GM19463 (cell line): ENCODE results near the gene LRTM2.

ENCODE experiments used
- ATAC-seq: cut with Tn5 transposase; IDR thresholded peaks from one replicate; pipeline ENCODE4 v1.9.1; 2021; ENCODE audit warnings: mild to moderate bottlenecking, moderate library complexity; ENCODE audit not compliant: unreplicated experiment

The LRTM2 gene

DNA sequence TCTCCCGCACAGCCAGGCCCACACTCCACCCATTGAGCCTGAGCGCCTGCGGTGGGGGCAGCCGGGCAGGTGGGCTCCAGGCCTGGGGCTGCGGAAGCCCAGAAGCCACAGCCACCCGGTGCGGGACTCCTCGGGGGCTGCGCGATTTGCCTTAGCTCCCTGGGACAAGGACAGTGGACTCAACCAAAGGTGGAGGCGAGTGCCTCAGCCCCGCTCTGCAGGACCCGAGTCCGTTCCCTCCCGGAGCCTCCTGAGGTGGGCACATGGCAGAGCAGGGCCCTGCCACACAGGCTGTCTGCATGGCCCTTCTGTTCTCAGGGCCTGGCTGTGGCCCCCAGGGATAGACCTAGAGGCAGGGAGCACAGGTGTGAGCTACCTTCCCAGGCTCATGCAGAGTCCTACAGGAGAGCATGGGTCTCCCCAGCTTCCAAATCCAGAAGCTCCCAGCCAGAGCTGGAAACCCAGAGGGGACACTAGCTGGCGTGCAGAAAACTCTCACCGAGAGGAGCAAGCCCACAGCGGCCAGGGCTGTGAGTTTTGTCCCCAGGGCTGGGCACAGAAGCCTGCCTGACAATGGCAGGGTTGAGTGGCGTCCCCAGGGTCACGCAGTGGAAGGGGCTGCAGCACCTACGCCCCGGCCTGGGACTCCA, 22.2 kb upstream of the LRTM2 start:
- no peak for ATAC-seq

DNA sequence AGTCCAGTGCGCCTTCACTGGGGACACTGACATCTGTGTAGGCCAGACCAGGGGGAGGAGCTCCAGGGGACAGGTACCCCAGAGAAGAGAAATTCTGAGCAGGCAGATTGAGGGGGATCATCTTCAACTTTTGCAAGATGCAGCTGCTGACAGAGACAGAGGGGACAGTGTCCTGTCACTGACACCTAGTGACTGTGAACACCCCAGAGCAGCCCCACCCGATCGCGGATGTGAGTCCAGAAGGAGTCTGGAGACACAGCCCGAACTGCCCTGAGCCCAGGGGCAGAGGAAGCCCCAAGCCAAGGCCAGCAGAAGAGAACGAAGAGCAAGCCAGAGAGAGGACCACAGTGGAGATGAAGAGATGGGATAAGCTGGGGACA, 21.7 kb upstream of the LRTM2 start:
- no peak for ATAC-seq

DNA sequence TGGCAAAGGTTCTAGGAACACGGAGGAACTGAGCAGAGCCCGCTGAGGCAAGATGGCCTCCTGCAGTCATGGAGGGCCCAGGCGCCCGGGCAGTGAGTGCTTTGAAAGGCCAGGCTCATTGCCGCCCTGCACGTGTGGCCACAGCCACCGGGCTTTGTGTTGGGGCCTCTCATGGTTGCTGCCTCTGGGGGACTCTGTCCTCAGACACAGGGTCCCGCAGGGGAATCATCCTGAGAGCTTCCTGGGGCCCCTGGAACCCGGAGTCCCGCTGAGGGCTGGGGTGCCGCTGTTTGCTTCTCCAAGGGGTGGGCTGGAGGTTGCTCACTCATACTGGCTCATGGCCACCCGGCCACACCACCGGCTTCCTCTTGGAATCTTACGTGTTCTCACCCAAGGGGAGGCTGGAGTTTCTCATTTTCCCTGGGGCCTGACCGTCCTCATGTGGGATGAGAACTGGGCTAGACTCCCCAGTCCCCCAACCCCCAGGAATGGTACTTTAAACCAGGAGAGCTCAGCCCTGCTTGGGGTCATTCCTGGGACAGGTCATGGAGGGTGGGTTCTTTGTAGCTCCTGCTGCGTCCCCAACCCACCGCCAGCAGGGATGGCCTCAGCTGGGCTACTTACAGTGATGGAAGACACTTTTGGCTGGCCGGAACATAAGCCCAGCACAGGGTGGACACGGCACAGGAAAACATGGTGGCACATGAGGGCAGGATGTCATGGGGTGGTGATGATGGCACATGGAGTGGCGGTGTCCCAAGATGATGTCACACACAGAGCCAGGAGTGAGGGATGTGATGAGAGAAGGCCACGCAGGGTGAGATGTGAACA, 21.1 kb upstream of the LRTM2 start:
- no peak for ATAC-seq

DNA sequence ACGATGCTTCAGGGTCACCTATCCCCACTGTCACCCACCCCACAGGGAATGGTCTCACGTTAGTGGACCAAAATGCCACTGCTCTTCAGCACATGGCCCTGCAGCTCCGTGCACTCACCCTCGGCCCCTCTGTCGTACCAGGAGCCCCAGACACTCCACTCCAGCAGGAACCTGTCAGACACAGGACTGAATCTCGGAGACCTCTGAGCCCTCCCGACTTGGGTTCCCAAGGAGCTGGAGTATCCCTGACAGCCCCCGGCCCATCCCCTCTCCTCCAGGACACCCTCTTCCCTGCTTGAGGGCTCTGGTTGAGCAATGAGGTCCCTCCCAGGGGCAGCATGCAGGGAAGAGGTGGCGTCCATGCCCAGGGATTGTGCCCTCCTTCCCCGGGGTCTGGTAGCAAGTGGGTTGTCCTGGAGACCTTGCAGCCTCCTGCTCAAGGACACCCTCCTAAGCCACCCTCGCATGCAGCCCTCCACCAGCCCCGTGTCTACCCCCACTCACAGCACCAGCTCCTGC, 20.4 kb upstream of the LRTM2 start:
- no peak for ATAC-seq

DNA sequence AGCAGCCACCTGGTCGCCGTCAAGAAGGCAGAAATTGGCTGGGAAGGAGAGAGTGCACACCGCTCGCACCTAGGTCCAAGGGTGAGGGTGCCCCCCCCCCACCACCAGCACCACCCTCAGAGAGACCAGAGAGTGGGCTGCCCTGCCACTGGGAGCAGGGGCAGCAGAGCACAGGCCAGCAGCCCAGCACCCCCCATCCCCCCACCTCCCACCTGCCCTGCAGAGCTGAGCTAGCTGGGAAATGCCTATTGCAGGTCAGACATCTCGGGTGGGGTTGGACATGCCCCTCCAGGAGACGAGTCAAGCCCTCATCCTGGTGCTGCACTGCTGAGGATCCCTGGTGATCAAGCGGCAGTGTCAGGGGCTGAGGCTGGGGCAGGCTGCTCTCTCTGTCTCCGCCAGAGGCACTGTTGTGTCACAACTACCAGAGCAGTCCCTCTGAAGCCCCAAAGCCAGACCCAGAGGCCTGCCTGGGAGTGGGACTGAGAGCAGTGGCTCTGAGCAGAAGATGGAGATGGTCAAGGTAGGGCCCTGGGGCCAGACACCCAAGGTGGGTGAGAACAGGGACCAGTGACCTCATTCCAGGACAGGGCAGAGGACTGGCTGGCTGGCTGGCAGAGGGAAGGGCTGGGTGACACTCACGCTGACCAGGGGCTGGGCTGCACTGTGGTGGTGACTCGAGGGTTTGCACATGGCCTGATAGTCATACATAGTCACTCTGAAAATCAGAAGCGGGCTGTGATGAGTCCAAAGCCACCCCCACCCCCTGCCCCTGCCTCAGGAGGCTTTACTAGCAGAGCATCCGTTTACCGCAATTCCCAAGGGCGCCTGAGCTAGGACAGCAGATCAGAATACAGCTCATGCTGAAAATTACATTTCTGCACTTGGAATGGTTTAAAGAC, 19.7 kb upstream of the LRTM2 start:
- no peak for ATAC-seq

DNA sequence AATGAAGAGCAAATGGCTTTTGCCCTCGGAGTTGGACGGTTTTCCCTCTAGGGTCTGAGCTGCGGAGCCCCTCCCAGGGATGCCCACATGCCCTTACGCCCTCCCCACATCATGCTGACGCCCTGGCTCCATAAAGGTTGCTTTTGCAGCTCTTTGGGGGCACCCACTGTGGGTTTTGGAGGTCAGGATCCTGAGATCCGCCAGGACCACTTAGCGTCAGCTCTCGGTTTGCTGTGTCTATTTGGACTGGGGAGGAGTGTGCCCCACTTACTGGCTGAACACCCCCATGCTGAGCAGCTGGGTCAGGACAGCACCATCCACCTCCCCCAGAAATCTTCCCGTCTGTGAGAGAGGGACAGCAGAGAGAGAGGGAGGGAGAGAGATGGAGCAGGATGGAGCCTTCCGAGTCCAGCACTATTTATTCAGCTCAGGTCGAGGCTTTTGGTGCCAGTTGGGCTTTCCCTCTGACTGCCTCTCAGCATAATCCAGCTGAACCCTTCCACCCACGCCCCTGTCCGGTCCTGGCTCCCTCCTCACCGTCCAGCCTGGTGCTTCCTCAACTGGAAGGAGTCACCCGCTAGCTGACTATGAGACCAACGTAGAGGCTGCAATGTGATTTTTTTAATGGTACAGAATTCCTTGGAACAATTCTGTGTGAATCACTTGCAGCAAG, 18.9 kb upstream of the LRTM2 start:
- no peak for ATAC-seq

DNA sequence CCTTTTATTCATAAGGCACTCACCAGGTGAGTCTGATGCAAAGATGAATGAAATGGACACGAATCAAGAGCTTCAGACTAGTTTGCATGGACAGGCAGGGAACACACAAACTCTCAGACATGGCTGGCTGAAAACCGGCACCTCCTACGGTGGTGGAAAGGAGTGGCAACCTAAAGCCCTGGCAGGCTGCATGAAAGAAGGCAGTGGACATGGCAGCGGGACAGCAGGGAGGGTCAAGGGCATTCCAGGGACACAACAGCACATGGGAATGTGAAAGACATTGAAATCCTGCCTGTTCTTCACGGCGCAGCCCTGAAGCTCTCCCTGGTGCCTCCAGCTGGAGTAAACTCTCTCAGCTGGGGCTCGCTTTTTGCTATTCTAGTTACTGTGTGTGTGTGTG, 16.6 kb upstream of the LRTM2 start:
- ATAC-seq = no peak

DNA sequence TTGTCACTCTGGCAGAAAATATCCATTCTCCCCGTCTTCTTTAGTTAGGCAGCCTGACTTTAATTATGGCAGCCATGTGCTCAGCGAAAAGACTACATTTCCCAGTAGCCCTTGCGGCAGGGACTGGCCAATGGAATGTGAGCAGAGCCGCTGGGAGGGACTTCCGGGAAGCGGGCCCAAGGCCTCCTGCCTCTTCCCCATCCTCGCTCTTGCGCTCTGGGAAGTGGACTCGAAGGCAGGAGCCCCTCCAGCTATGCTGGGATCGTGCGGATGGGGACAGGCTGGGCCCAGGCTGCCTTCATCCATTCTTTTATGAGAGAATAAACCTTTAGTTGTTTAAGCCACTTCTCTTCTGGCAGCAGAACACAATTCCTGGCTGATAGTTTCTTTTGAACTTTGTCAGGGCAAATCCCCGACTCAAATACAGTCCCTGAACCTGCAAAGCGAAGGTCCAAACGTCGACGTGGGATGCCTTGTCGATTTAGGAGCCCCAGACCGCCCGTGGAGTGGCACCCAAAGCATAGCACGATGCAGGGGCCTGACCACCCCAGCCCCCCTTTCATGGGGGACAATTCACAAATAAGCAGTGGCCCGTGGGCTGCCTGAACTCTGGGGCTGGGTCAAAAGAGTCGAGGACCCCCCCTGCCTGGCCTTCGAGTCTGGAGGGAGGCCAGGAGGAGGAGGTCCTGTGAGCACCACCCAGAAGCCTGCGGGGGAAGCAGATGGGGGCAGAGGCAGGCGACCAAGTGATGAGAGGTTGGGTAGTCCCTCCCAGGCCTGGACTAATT, 15.6 kb upstream of the LRTM2 start:
- peak; percentile 95 for ATAC-seq

DNA sequence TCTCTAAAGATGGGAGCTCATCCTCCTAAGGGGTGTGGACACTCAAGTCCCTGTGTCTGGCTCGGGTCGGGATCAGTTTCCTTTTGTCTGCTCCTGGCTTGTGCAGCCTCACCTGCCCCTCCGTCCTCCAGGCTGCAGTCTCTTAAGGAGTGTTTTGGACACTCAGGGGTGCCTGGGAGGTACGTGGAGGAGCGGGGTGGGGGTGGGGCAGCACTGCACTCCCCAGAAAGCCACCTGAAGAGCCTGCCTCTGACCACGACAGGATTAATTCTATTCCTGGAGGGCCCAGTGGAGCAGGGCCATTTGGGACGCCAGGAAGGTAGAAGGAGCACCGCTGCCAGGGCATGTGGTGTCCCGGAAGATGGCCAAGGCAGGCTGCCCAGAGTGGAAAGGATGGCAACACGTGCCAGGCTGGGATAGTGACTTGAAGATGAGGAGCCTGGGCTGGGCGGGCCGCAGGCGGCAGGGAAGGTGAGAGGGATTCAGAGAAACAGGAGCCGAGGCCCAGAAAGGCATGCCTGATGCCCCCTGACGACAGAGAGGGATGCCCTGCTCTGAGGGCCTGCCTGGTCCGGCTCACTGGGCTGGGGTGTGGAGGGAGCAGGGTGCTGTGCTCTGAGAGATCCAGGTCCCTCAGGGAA, 14.8 kb upstream of the LRTM2 start:
- no peak for ATAC-seq

DNA sequence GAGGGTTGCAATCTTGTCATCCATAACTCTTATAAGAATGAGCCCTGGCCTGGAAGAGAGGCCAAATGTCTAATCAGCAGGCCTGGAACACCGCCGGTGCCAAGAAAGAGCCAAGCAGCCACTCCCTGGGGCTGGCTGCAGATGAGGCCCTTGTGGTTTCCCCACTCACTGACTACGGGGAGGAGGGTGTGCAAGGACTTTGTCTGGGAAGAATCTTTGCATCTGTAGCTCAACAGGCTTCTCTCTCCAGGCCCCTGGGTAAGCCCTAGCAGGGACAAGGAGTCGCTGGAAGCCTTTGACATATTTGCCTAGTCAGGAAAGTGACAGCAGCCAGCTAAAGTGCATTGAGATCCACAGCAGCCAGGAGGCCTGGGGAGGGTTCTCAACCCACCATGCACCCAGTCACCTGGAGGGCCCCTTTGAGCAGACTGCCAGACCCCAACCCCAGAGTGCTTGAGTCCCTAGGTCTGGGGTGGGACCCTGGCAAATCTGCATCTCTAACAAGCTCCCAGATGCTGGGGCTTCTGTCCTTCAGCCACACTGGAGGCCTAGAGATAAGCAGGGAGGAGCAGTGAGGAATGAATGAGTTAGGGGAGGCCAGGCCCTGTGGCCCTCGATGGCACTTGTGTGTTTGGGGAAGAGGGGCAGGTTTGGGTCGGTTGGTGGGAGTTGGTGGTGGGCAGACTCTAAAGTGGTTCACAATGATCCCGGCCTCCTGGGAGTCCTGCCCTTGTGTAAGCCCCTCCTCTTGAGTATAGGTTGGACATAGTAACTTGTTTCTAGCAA, 13.9 kb upstream of the LRTM2 start:
- ATAC-seq = no peak

DNA sequence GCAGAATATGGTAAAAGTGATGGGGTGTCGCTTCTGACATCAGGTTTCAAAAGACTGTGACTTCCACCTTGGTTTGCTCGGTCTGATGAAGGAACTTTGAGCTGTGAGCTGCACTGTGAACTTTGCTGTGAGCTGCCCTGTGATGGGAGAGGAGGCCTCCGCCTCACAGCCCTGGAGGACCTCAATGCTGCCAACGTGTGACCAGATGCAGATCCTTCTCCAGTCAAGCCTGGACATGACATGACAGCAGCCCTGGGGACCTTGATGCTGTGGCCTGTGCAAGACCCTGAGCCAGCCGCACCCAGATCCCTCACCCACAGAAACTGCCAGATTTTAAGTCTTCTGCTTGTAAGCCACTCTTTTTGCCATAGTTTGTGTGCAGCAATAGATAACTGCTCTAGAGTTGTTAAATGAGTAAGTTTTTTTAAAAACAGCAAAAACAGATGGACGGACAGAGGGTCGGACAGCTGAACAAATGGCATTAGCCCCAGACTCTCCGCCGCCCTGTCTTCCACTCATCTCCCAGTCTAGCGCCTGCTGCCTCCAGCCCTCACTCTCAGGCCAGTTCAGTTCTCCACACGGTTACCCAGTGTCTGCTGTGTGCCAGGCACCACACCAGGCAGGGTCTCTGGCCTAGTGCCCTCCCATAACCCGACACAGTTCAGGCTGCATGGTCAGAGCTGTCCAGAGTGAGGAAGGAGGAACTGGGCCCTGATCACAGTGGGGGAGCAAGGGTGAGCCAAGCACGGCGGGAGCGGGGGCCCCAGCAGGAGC, 13.1 kb upstream of the LRTM2 start:
- no peak for ATAC-seq

DNA sequence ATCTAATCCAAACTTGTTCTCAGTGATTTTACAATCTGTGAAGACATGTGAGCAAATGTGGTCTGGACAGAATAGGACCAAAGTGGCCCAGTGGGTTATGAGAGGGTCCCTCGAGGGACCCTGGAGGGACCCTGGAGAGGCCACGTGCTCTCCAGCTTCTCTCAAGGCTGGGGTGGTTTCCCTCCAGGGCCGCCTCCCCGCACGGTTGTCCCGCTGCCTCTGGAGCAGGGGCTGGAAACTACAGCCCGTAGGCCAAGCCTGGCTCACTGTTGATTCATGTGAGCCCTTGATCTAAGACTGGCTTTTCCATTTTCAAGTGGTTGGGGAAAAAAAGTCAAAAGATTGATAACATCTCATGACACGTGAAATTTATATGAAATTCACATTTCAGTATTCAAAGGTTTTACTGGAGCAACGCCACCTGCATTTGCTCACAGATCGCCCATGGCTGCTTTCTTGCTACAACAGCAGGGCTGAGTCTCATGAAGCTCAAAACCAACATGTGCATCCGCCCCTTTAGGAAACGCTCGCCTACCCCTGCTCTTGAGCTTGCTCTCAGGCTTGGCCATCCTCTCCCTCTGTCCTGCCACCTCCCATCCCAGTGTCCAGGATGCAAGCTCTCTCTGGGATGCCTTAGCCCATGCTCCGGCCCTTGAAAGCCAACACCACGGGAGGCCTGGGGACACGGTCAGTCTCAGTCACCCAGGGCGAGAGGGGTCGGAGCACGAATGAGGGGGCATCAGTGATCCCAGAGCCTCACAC, 12.1 kb upstream of the LRTM2 start:
- ATAC-seq = no peak

DNA sequence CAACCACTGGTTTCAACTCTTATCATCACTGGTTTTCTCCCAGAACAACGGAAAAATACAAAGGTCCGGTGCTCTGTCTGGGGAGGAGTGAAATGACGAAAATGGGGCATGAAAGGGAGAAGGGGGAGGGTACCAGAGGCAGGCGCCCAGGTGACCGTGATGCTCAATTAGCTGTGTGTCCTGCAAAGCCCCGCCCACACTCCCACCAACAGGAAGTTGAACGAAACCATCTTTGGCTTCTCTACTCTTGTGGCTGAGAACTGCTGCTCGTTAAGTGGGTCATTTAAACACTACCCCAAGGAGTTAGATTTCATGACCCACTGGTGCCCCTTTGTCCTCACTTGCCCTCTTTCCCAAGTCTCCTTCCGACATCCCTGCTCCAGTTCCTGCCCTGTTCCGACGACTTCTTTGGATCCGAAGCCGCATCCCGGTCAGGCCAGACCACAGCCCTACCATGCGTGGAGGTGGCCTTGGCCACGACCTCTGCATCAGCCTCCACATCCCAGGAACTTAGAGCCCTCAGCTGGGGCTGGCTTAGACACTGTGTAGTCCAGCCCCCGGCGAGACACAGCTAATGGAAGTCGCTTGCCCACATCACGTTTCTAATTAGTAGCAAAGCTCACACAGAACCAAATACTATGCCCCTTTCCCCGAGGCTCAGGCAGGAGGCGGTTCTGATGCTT, 11.4 kb upstream of the LRTM2 start:
- no peak for ATAC-seq

DNA sequence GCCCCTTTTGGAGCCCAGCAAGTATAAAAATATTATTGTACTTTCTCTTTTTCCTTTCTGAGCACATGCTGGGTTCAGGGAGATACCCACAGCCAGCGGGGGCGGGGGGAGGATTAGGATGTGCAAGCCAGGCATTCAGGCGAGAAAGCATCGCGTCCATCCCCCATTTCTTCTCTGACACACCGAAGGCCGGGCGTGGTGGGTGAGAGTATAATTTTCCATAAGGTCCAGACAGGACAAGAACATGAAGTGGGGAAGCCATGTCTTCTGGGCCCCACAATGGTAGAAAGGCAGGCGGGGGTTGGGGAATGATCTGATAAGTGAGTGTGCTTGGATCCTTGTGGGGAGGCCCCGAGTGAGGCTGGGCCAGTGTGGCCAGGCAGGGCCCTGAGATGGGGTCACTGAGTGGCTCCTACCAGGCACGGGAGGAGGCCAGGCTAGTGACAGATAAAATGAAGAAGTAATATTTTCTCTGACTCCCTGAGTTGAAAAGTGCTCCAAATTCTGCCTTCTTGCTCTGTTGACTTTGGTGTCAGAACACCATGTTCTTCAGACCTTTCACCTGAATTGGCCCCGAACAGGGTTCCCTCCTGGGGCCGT, 10.7 kb upstream of the LRTM2 start:
- ATAC-seq = no peak

DNA sequence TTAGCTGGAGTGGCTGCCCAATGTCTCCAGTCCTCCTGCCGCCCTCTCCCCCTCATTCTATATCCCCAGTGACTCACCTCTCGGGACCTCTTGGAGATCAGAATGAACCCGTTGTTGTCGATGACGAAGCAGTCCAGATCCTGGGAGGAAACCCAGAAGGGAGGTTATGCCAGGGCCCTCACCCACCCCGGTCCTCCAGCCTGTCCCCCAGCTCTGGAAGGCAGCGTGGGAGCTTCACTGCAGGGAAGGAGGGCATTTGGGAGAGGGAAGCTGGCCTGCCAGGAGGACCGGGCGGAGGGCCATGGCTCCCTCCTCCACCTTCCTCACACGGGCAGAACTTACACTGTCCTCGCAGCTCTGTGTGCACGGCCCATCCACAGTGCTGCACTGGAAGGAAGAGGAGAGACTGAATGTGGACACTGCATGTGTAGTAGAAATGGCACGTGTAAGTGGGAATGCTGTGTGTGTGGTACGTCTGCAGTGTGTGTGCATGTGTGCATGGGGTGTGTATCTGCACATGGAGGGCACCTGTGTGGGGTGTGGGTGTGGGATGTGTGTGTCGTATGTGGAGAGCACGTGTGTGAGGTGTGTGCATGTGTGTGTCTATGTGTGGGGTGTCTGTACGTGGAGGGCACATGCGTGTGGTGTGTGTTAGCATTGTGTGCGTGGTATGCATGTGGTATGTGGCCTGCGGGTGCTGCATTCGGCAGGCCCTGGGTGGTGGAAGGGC, 10.0 kb upstream of the LRTM2 start:
- ATAC-seq = no peak

DNA sequence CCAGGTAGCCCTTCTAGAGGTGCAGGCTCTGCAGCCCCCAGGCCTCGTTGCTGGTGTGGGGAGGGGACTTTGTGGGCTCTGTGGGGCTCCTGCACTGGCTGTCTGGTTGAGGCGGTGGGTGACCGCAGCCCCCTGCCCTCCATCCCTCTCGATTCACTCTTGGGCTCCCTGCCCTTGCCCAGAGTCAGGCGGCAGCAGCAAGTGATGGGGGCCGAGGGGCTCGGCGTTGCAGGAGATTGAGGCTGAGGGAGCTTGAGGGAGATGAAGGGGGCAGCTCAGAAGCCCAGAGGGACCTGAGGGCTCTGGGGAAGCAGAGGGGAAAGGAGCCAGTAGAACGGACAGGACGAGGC, 9.5 kb upstream of the LRTM2 start:
- ATAC-seq = no peak
